Ovary (tissue), 9 donors: ENCODE results near the gene GATAD2A. TPM values are rescaled to one million over a fixed set of nuclear protein-coding genes. Genes with fewer than 3 reads are reported as not detected.

Source experiments
- DNase-seq, 5 donors: peaks; one replicate each; pipeline ENCODE4 v3.0.0-alpha.2; 2019 to 2020
- H3K27ac ChIP-seq, 2 donors: fragments of 200-600 bp; one replicate each; pipeline versions ENCODE4 v1.5.1 to v1.8.0; 2019 to 2022
- H3K27me3 ChIP-seq: fragments of 200-600 bp; one replicate; pipeline ENCODE4 v1.8.0; 2022
- H3K36me3 ChIP-seq: fragments of 200-600 bp; sonication (generic); one replicate; pipeline ENCODE4 v1.5.1; 2019
- H3K4me1 ChIP-seq: one replicate; pipeline ENCODE4 v1.8.1; 2013; ENCODE audit warnings: mild to moderate bottlenecking, moderate library complexity; ENCODE audit not compliant: insufficient read depth
- H3K4me3 ChIP-seq: fragments of 200-600 bp; sonication (generic); one replicate; pipeline ENCODE4 v1.5.1; 2017
- H3K9me3 ChIP-seq, 2 donors: fragments of 200-600 bp in 1 of 2; sonication (generic) in 1 of 2; one replicate each; pipeline versions ENCODE4 v1.5.1 to v1.8.1; 2013 to 2019; ENCODE audit warnings: mild to moderate bottlenecking in 1 of 2, moderate library complexity in 1 of 2
- CTCF ChIP-seq, 3 donors: fragments of 450-650 bp in 2 of 3; fragments of 200-600 bp in 1 of 3; IDR thresholded peaks; one replicate each; pipeline versions ENCODE4 v1.5.1 to v1.8.0; 2016 to 2022; ENCODE audit warnings: antibody characterized with exemption in 3 of 3, mild to moderate bottlenecking in 1 of 3
- EP300 ChIP-seq: sonication (generic); formaldehyde crosslinking; IDR thresholded peaks from one replicate; pipeline ENCODE4 v1.6.1; 2017; ENCODE audit warnings: antibody characterized with exemption
- POLR2A ChIP-seq: fragments of 450-650 bp; IDR thresholded peaks from one replicate; pipeline ENCODE4 v1.6.1; 2017; ENCODE audit warnings: antibody characterized with exemption, mild to moderate bottlenecking, moderate library complexity
- WGBS, 3 donors: extraction: QIAGEN DNeasy Blood & Tissue Kit in 1 of 3; methylation state at CpG; one replicate each; pipeline versions ENCODE4 v1.1.5 to v1.1.7; 2013 to 2017; 5-methylcytosine and 5-hydroxymethylcytosine counted together
- intact Hi-C, 4 donors: fragments of 100-400 bp; cut with DNase I; formaldehyde crosslinking; loops; one replicate each; pipeline versions ENCODE4 v1.11.0 to v1.15.1; 2022 to 2023
- polyA plus RNA-seq, 2 donors: library from polyadenylated mRNA; stranded (reverse); fragments of 200-250 nt in 1 of 2; fragments of 350-450 nt in 1 of 2; fragmentation: Illumina TruSeq in 1 of 2; extraction: RNeasy Lipid Tissue Mini Kit (QIAGEN cat#74804) in 1 of 2; gene quantifications; one replicate each; pipeline ENCODE4 v1.2.3, GENCODE V29; 2013 to 2014
- total RNA-seq, 7 donors: library from RNA; depleted of rRNA in 2 of 7; stranded (reverse); fragments of >200 nt in 2 of 7; fragmentation: NEBNext Ultra II Directional in 3 of 7; extraction: Animal tissue kit (Norgen Biotek cat#: 25700) in 3 of 7; gene quantifications; one replicate each; pipeline versions ENCODE4 v1.1.0 to v1.2.4, GENCODE V29; 2016 to 2023
- donor health status: DM: no; HTN: no; CAD: no; lungs with moderate emphysema.
- donor health status: DM: no; HTN: no; CAD: no.
- donor health status: Bipolar disorder and iron deficiency.
- donor health status: DM: yes; HTN: yes; CAD: no.
- donor health status: DM: no; HTN: no; CAD: no.
- donor health status: DM: yes; HTN: yes; CAD: no.

The GATAD2A gene
- total and polyA plus RNA-seq, 9 donors, result 10.7 to 83.0 (median 52.2) TPM

GRCh38 chr19:19489804-19490204 is 84.3 kb downstream of the GATAD2A start:
- Histone ChIP-seq H3K9me3 (no peaks in the 10 kb centered on the region), H3K4me3 (no peak overlapping the region), H3K27ac (peak overlapping the region; percentile 38 to 81), H3K4me1 (peaks cover 23% of the 10 kb centered on the region), H3K27me3 (no peaks in the 10 kb centered on the region), H3K36me3 (no peaks in the 10 kb centered on the region)
- 55 to 64% (median 60%) methylated on average over 9 of the region's 9 CpGs for WGBS, 3 donors
- no peak for DNase-seq
- TF ChIP-seq EP300 (no peak), CTCF (IDR thresholded peaks at IDR 0.05) (no peak), POLR2A (no peak)
- intact Hi-C loops, result loop anchor here (5.0 to 10.0 kb wide), 4 partner anchors 65 to 345 kb away; no protein-coding TSS in a partner anchor

GRCh38 chr19:19490214-19490968 is 84.9 kb downstream of the GATAD2A start:
- peaks cover 23% of the 10 kb centered on the region for H3K4me1 ChIP-seq
- peak; percentile 70 to 86 (median 82) for DNase-seq
- 21 to 26% (median 21%) methylated on average over 20 of the region's 20 CpGs for WGBS, 3 donors
- no peaks in the 10 kb centered on the region for H3K9me3 ChIP-seq
- no peaks in the 10 kb centered on the region for H3K36me3 ChIP-seq
- peak overlapping the region; percentile 38 to 81 for H3K27ac ChIP-seq
- no peak for TF ChIP-seq POLR2A
- peak; percentile 61 to 80 (median 75) for TF ChIP-seq CTCF (IDR thresholded peaks at IDR 0.05)
- intact Hi-C loops, result loop anchor here (5.0 to 10.0 kb wide), 3 partner anchors 123 to 346 kb away; no protein-coding TSS in a partner anchor
- H3K27me3 ChIP-seq, result no peaks in the 10 kb centered on the region
- H3K4me3 ChIP-seq, result no peak overlapping the region

GRCh38 chr19:19491321-19492025 is 86.0 kb downstream of the GATAD2A start:
- Histone ChIP-seq H3K4me1 (peaks cover 23% of the 10 kb centered on the region), H3K36me3 (no peaks in the 10 kb centered on the region), H3K27ac (no peak overlapping the region), H3K27me3 (no peaks in the 10 kb centered on the region), H3K9me3 (no peaks in the 10 kb centered on the region), H3K4me3 (no peak overlapping the region)
- 69 to 78% (median 77%) methylated on average over 15 of the region's 15 CpGs for WGBS, 3 donors
- intact Hi-C loops, result loop anchor here (5.0 to 10.0 kb wide), 3 partner anchors 124 to 347 kb away; no protein-coding TSS in a partner anchor
- DNase-seq, result no peak
- no peak for TF ChIP-seq POLR2A
- TF ChIP-seq CTCF (IDR thresholded peaks at IDR 0.05), result no peak
- no peak for TF ChIP-seq EP300

GRCh38 chr19:19492026-19492610 is 86.6 kb downstream of the GATAD2A start:
- H3K4me3 ChIP-seq, result no peak overlapping the region
- no peaks in the 10 kb centered on the region for H3K9me3 ChIP-seq
- H3K27ac ChIP-seq, result no peak overlapping the region
- intact Hi-C loops, result loop anchor here (5.0 to 10.0 kb wide), 3 partner anchors 125 to 347 kb away; no protein-coding TSS in a partner anchor
- no peaks in the 10 kb centered on the region for H3K36me3 ChIP-seq
- no peaks in the 10 kb centered on the region for H3K27me3 ChIP-seq
- peaks cover 23% of the 10 kb centered on the region for H3K4me1 ChIP-seq
- TF ChIP-seq EP300 (no peak), POLR2A (no peak), CTCF (IDR thresholded peaks at IDR 0.05) (no peak)
- WGBS, 3 donors, result 78 to 88% (median 83%) methylated on average over 20 to 21 of the region's 21 CpGs
- DNase-seq, result no peak
